Mesenchymal stem cell (in vitro differentiated cells and primary cell): Measurements from ENCODE around the gene ATP8B2.
A peak's percentile ranks its signal among the peaks of the same experiment; 100 is the strongest.

Experiments used
- DNase-seq: peaks from one replicate; pipeline ENCODE4 v3.0.0-alpha.2; 2013
- H2AFZ ChIP-seq: one replicate; pipeline ENCODE4 v1.6.1; 2013; ENCODE audit warnings: low read depth, mild to moderate bottlenecking, control low read depth, inconsistent platforms, low read length, moderate library complexity
- H2AK5ac ChIP-seq: 2 replicates; pipeline ENCODE4 v1.6.1; 2013; ENCODE audit warnings: low read length, moderate library complexity, mild to moderate bottlenecking, inconsistent platforms; ENCODE audit not compliant: severe bottlenecking
- H2BK120ac ChIP-seq: one replicate; pipeline ENCODE4 v1.6.1; 2013; ENCODE audit warnings: low read depth, mild to moderate bottlenecking, inconsistent platforms, low read length, moderate library complexity
- H2BK12ac ChIP-seq, 2 experiments: one replicate each; pipeline ENCODE4 v1.6.1; 2013; ENCODE audit warnings: inconsistent platforms in 2 of 2, low read length in 2 of 2, mild to moderate bottlenecking in 2 of 2, moderate library complexity in 2 of 2, control low read depth in 1 of 2
- H2BK15ac ChIP-seq: one replicate; pipeline ENCODE4 v1.6.1; 2013; ENCODE audit warnings: mild to moderate bottlenecking, low read depth, inconsistent platforms; ENCODE audit not compliant: poor library complexity, severe bottlenecking
- H2BK5ac ChIP-seq: 2 replicates; pipeline ENCODE4 v1.6.1; 2013; ENCODE audit warnings: low read depth, mild to moderate bottlenecking, low read length, control low read depth, inconsistent platforms; ENCODE audit not compliant: poor library complexity, severe bottlenecking
- H3K14ac ChIP-seq, 2 experiments: one replicate each; pipeline ENCODE4 v1.6.1; 2013; ENCODE audit warnings: inconsistent platforms in 2 of 2, low read length in 2 of 2, control low read depth in 1 of 2, mild to moderate bottlenecking in 1 of 2, moderate library complexity in 1 of 2
- H3K18ac ChIP-seq, 2 experiments: one replicate each; pipeline ENCODE4 v1.6.1; 2013; ENCODE audit warnings: inconsistent platforms in 2 of 2, low read length in 2 of 2, control low read depth in 1 of 2, low read depth in 1 of 2, mild to moderate bottlenecking in 1 of 2
- H3K23ac ChIP-seq, 2 experiments: one replicate each; pipeline ENCODE4 v1.6.1; 2013; ENCODE audit warnings: inconsistent platforms in 2 of 2, low read length in 2 of 2, mild to moderate bottlenecking in 2 of 2, moderate library complexity in 2 of 2, control low read depth in 1 of 2
- H3K27ac ChIP-seq: 2 replicates; pipeline ENCODE4 v1.5.1; 2013; ENCODE audit warnings: mild to moderate bottlenecking, moderate library complexity, low read length, control low read depth, inconsistent platforms; ENCODE audit not compliant: poor library complexity, severe bottlenecking
- H3K27me3 ChIP-seq, 2 experiments: 2 replicates each; pipeline versions ENCODE4 v1.6.1 to v1.7.0; 2013; ENCODE audit warnings: low read length in 2 of 2, mild to moderate bottlenecking in 2 of 2, moderate library complexity in 2 of 2, control low read depth in 1 of 2, inconsistent platforms in 1 of 2; ENCODE audit not compliant: control insufficient read depth in 1 of 2, insufficient read depth in 1 of 2
- H3K36me3 ChIP-seq, 2 experiments: 2 replicates each; pipeline versions ENCODE4 v1.6.1 to v1.7.0; 2013; ENCODE audit warnings: low read length in 2 of 2, control low read depth in 1 of 2, inconsistent platforms in 1 of 2, low read depth in 1 of 2, mild to moderate bottlenecking in 1 of 2; ENCODE audit not compliant: insufficient read depth in 2 of 2, control insufficient read depth in 1 of 2
- H3K4ac ChIP-seq, 2 experiments: one replicate each; pipeline ENCODE4 v1.6.1; 2013; ENCODE audit warnings: inconsistent platforms in 2 of 2, low read length in 2 of 2, mild to moderate bottlenecking in 2 of 2, moderate library complexity in 2 of 2, control low read depth in 1 of 2, low read depth in 1 of 2
- H3K4me1 ChIP-seq: 2 replicates; pipeline ENCODE4 v1.6.1; 2013; ENCODE audit warnings: low read depth, low read length, control low read depth; ENCODE audit not compliant: control insufficient read depth, insufficient read depth
- H3K4me2 ChIP-seq: 2 replicates; pipeline ENCODE4 v1.6.1; 2013; ENCODE audit warnings: low read length, mild to moderate bottlenecking, inconsistent platforms; ENCODE audit not compliant: poor library complexity, severe bottlenecking
- H3K4me3 ChIP-seq, 2 experiments: 2 replicates each; pipeline versions ENCODE4 v1.5.1 to v1.7.0; 2013; ENCODE audit warnings: low read length in 2 of 2, mild to moderate bottlenecking in 2 of 2, control low read depth in 1 of 2, low read depth in 1 of 2; ENCODE audit not compliant: insufficient read depth in 1 of 2
- H3K79me1 ChIP-seq: replicated peaks from 2 replicates; pipeline ENCODE4 v1.6.1; 2013; ENCODE audit warnings: mild to moderate bottlenecking, control low read depth, low read length, inconsistent platforms; ENCODE audit not compliant: poor library complexity, severe bottlenecking
- H3K9ac ChIP-seq: 2 replicates; pipeline ENCODE4 v1.7.0; 2013; ENCODE audit warnings: mild to moderate bottlenecking, low read length, moderate library complexity
- H3K9me3 ChIP-seq: 2 replicates; pipeline ENCODE4 v1.7.0; 2013; ENCODE audit warnings: mild to moderate bottlenecking, low read length; ENCODE audit not compliant: control insufficient read depth
- H4K8ac ChIP-seq: one replicate; pipeline ENCODE4 v1.6.1; 2013; ENCODE audit warnings: inconsistent platforms, mild to moderate bottlenecking, low read length, moderate library complexity
- H4K91ac ChIP-seq: one replicate; pipeline ENCODE4 v1.6.1; 2013; ENCODE audit warnings: mild to moderate bottlenecking, low read length, inconsistent platforms
- WGBS: methylation state at CpG from one replicate; pipeline ENCODE4 v1.1.7; 2013; ENCODE audit warnings: mixed read lengths; 5-methylcytosine and 5-hydroxymethylcytosine counted together

The ATP8B2 gene

GRCh38 chr1:154290921-154291320, 34.4 kb upstream of the ATP8B2 start:
- DNase-seq, result no peak
- H3K4ac ChIP-seq, result no peak overlapping the region
- no peak overlapping the region for H2BK5ac ChIP-seq
- H2AK5ac ChIP-seq, result no peak overlapping the region
- no peak overlapping the region for H2BK120ac ChIP-seq
- no peak overlapping the region for H2AFZ ChIP-seq
- no peaks in the 10 kb centered on the region for H3K36me3 ChIP-seq
- H3K23ac ChIP-seq, result no peak overlapping the region
- H3K4me2 ChIP-seq, result no peak overlapping the region
- H3K14ac ChIP-seq, result no peak overlapping the region
- no peak overlapping the region for H2BK15ac ChIP-seq
- peaks cover 0 to 4% of the 10 kb centered on the region in 2 experiments for H3K27me3 ChIP-seq
- H3K79me1 ChIP-seq, result no peaks in the 10 kb centered on the region
- no peak overlapping the region for H3K18ac ChIP-seq
- H4K8ac ChIP-seq, result no peak overlapping the region
- no peak overlapping the region for H2BK12ac ChIP-seq
- 80% methylated on average over 1 of the region's 1 CpG for whole genome bisulfite sequencing
- no peak overlapping the region for H3K27ac ChIP-seq
- no peak overlapping the region for H3K9ac ChIP-seq
- peaks cover 18% of the 10 kb centered on the region for H3K9me3 ChIP-seq
- H3K4me1 ChIP-seq, result no peaks in the 10 kb centered on the region
- no peak overlapping the region for H3K4me3 ChIP-seq
- no peak overlapping the region for H4K91ac ChIP-seq

- H2BK120ac ChIP-seq, result no peak overlapping the region
- no peak overlapping the region for H2AK5ac ChIP-seq
- no peak overlapping the region for H4K8ac ChIP-seq
- peaks cover 18% of the 10 kb centered on the region for H3K9me3 ChIP-seq
- no peak overlapping the region for H3K18ac ChIP-seq
- 68% methylated on average over 7 of the region's 8 CpGs for WGBS
- no peak overlapping the region for H4K91ac ChIP-seq
- H3K23ac ChIP-seq, result no peak overlapping the region
- no peak overlapping the region for H2AFZ ChIP-seq
- no peak overlapping the region for H2BK15ac ChIP-seq
- H3K14ac ChIP-seq, result no peak overlapping the region
- no peak overlapping the region for H3K4me2 ChIP-seq
- no peak overlapping the region for H3K4me3 ChIP-seq
- H3K4me1 ChIP-seq, result no peaks in the 10 kb centered on the region
- H3K36me3 ChIP-seq, result no peaks in the 10 kb centered on the region
- peaks cover 0 to 4% of the 10 kb centered on the region in 2 experiments for H3K27me3 ChIP-seq
- H3K27ac ChIP-seq, result no peak overlapping the region
- no peak overlapping the region for H3K9ac ChIP-seq
- no peak overlapping the region for H2BK12ac ChIP-seq
- no peak overlapping the region for H3K4ac ChIP-seq
- peak; percentile 16 for DNase-seq
- H3K79me1 ChIP-seq, result no peaks in the 10 kb centered on the region
- no peak overlapping the region for H2BK5ac ChIP-seq
These were observed 29.7 kb upstream of the ATP8B2 start for GRCh38 chr1:154295408-154296235.

GRCh38 chr1:154301582-154301981, 23.7 kb upstream of the ATP8B2 start:
- no CpG with 5 or more reads among the region's 1 CpG for WGBS

GRCh38 chr1:154304664-154305337, 20.5 kb upstream of the ATP8B2 start:
- Histone ChIP-seq H3K4me3 (no peak overlapping the region), H4K8ac (no peak overlapping the region), H3K14ac (no peak overlapping the region), H3K27ac (no peak overlapping the region), H3K18ac (no peak overlapping the region), H2BK12ac (no peak overlapping the region), H3K36me3 (no peaks in the 10 kb centered on the region), H2BK120ac (no peak overlapping the region), H3K9ac (no peak overlapping the region), H3K27me3 (peaks cover 0 to 3% of the 10 kb centered on the region in 2 experiments), H4K91ac (no peak overlapping the region), H2AK5ac (no peak overlapping the region), H3K79me1 (no peaks in the 10 kb centered on the region), H3K4ac (no peak overlapping the region), H2AFZ (no peak overlapping the region), H2BK5ac (no peak overlapping the region), H3K4me1 (no peaks in the 10 kb centered on the region), H3K9me3 (no peaks in the 10 kb centered on the region), H2BK15ac (no peak overlapping the region), H3K4me2 (no peak overlapping the region), H3K23ac (no peak overlapping the region)
- no peak for DNase-seq
- WGBS, result 88% methylated on average over 9 of the region's 9 CpGs

More at GRCh38 chr1:154301582-154301981, 23.7 kb upstream of the ATP8B2 start:
- Histone ChIP-seq H3K27ac (no peak overlapping the region), H2AFZ (no peak overlapping the region), H2BK120ac (no peak overlapping the region), H3K23ac (no peak overlapping the region), H4K91ac (no peak overlapping the region), H4K8ac (no peak overlapping the region), H2AK5ac (no peak overlapping the region), H2BK5ac (no peak overlapping the region), H3K36me3 (no peaks in the 10 kb centered on the region), H3K9me3 (no peaks in the 10 kb centered on the region), H3K79me1 (no peaks in the 10 kb centered on the region), H3K14ac (no peak overlapping the region), H3K4me1 (no peaks in the 10 kb centered on the region), H3K27me3 (peaks cover 0 to 3% of the 10 kb centered on the region in 2 experiments), H3K18ac (no peak overlapping the region), H3K4me3 (no peak overlapping the region), H3K9ac (no peak overlapping the region), H3K4ac (no peak overlapping the region), H2BK12ac (no peak overlapping the region), H2BK15ac (no peak overlapping the region), H3K4me2 (no peak overlapping the region)
- no peak for DNase-seq
